K562 (cell line): ENCODE measurements around the gene EFHD2. TPM values are rescaled to one million over a fixed set of nuclear protein-coding genes. Genes with fewer than 3 reads are reported as not detected.
A peak's percentile ranks its signal among the peaks of the same experiment; 100 is the strongest.

Source experiments
- ETV6 ChIP-seq, 3 experiments: fragments of 150-350 bp in 1 of 3; sonication (generic) in 1 of 3; formaldehyde crosslinking in 1 of 3; IDR thresholded peaks; 2 replicates each; pipeline versions ENCODE4 v1.6.1 to v1.8.0; 2014 to 2022; ENCODE audit warnings: borderline replicate concordance in 2 of 3, low read depth in 2 of 3, antibody characterized with exemption in 1 of 3, low read length in 1 of 3, mild to moderate bottlenecking in 1 of 3, missing genetic modification reagents in 1 of 3
- GATAD2A ChIP-seq: fragments of 450-650 bp; IDR thresholded peaks from 2 replicates; pipeline ENCODE4 v1.6.1; 2017
- KLF10 ChIP-seq: fragments of 250-450 bp; sonication (Bioruptor Pico); IDR thresholded peaks from 2 replicates; pipeline ENCODE4 v1.6.1; 2021; ENCODE audit warnings: matching md5 sums
- RBBP5 ChIP-seq: fragments of 200-600 bp; sonication (generic); IDR thresholded peaks from 2 replicates; pipeline ENCODE4 v1.6.1; 2012; ENCODE audit warnings: borderline replicate concordance, mild to moderate bottlenecking, low read length, control low read depth, inconsistent platforms; ENCODE audit not compliant: insufficient read depth, poor library complexity, severe bottlenecking
- SLC30A9 ChIP-seq: fragments of 250-450 bp; sonication (Bioruptor Pico); IDR thresholded peaks from 2 replicates; pipeline ENCODE4 v1.8.0; 2022; ENCODE audit warnings: mild to moderate bottlenecking, moderate library complexity
- ZNF57 ChIP-seq: fragments of 450-650 bp; formaldehyde crosslinking; IDR thresholded peaks from 2 replicates; pipeline ENCODE4 v1.4.0; 2020; ENCODE audit warnings: mild to moderate bottlenecking, moderate library complexity
- ZNF778 ChIP-seq: fragments of 450-650 bp; formaldehyde crosslinking; IDR thresholded peaks from 2 replicates; pipeline ENCODE4 v1.4.0; 2020; ENCODE audit warnings: mild to moderate bottlenecking, moderate library complexity
- polyA plus RNA-seq, 8 experiments: library from polyadenylated mRNA; depleted of rRNA in 4 of 8; stranded (reverse) in 5 of 8; unstranded in 3 of 8; fragments of >200 nt; fragmentation: Nextera tagmentation in 2 of 8; fragmentation: Illumina TruSeq in 1 of 8; extraction: Ambion mirVana in 2 of 8; extraction: Trizol in 1 of 8; gene quantifications; 2 replicates each; pipeline versions ENCODE4 v1.2.1 to v1.2.3, GENCODE V29; 2011 to 2014; ENCODE audit warnings: inconsistent platforms in 1 of 8, missing spikeins in 1 of 8
- total RNA-seq, 7 experiments: library from RNA; depleted of rRNA in 6 of 7; stranded (reverse); fragments of >200 nt in 6 of 7; fragmentation: Illumina TruSeq in 2 of 7; extraction: Trizol in 2 of 7; gene quantifications; 2 replicates each; pipeline versions ENCODE4 v1.2.1 to v1.2.3, GENCODE V29; 2011 to 2021; ENCODE audit warnings: low replicate concordance in 1 of 7
- TF ChIP-seq, protein P1 (sequence below), 2 experiments: fragments of 450-650 bp; formaldehyde crosslinking in 1 of 2; IDR thresholded peaks; 2 replicates each; pipeline versions ENCODE4 v1.4.0 to v1.6.1; 2014 to 2020; ENCODE audit warnings: mild to moderate bottlenecking in 2 of 2, borderline replicate concordance in 1 of 2, low read depth in 1 of 2
- TF ChIP-seq, protein P2 (sequence below): fragments of 200-800 bp; sonication (Bioruptor generic); IDR thresholded peaks from 2 replicates; pipeline ENCODE4 v1.6.1; 2016; ENCODE audit warnings: missing genetic modification characterization, missing compliant biosample characterization

Gene EFHD2
- total and polyA plus RNA-seq, 9 of the 15 experiments (the other 6 are each of a cell fraction or from before 2014, with no cell fraction given), result 1.7 to 73.5 (median 25.2) TPM

DNA sequence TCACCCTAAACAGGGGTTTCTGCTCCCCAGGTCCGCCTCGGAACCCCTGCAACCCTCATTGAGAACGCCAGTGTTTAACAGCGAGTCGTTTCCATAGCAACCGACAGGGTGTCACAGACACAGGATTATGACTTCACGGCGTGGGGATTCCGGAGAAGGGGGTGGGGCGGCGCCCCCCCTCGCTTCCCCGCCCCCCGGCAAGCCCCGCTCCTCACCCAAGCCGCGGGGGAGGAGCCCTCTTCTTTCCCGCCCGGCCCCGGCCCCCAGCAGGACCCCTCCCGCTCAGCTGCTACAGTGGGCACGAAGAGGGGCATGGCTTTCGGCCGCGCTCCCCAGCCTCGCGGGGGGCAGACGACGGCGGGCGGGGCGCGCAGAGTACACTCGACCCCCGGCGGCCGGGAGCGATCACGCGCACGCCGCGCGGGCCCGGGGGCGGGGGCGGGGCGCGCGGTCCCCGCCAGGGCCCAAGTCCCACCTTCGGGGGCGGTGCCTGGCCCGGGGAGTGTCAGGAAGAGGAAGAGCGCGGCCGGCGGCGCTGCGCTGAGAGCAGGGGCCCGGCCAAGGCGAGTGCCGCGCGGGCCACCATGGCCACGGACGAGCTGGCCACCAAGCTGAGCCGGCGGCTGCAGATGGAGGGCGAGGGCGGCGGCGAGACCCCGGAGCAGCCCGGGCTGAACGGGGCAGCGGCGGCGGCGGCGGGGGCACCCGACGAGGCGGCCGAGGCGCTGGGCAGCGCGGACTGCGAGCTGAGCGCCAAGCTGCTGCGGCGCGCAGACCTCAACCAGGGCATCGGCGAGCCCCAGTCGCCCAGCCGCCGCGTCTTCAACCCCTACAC lies at the start of gene EFHD2 (continued):
- TF ChIP-seq, protein P1, sequence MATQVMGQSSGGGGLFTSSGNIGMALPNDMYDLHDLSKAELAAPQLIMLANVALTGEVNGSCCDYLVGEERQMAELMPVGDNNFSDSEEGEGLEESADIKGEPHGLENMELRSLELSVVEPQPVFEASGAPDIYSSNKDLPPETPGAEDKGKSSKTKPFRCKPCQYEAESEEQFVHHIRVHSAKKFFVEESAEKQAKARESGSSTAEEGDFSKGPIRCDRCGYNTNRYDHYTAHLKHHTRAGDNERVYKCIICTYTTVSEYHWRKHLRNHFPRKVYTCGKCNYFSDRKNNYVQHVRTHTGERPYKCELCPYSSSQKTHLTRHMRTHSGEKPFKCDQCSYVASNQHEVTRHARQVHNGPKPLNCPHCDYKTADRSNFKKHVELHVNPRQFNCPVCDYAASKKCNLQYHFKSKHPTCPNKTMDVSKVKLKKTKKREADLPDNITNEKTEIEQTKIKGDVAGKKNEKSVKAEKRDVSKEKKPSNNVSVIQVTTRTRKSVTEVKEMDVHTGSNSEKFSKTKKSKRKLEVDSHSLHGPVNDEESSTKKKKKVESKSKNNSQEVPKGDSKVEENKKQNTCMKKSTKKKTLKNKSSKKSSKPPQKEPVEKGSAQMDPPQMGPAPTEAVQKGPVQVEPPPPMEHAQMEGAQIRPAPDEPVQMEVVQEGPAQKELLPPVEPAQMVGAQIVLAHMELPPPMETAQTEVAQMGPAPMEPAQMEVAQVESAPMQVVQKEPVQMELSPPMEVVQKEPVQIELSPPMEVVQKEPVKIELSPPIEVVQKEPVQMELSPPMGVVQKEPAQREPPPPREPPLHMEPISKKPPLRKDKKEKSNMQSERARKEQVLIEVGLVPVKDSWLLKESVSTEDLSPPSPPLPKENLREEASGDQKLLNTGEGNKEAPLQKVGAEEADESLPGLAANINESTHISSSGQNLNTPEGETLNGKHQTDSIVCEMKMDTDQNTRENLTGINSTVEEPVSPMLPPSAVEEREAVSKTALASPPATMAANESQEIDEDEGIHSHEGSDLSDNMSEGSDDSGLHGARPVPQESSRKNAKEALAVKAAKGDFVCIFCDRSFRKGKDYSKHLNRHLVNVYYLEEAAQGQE (IDR thresholded peaks at IDR 0.05; ENCODE audit: borderline replicate concordance), result no peak
- TF ChIP-seq, protein P1 (CRISPR knock-in tag; IDR thresholded peaks at IDR 0.05; ENCODE audit: low read depth), result 0 out of 2 replicates have a peak, but pooled peaks have one; percentile 26
- TF ChIP-seq RBBP5 (peak; percentile 49), ETV6 (IDR thresholded peaks at IDR 0.05; ENCODE audit: borderline replicate concordance in 1 of 2, low read depth in 2 of 2, low read length in 1 of 2) (no peak), ETV6 (CRISPR knock-in tag; IDR thresholded peaks at IDR 0.05; ENCODE audit: borderline replicate concordance) (0 out of 2 replicates have a peak, but pooled peaks have one; percentile 18), GATAD2A (no peak), SLC30A9 (CRISPR knock-in tag) (no peak), ZNF57 (no peak), KLF10 (CRISPR knock-in tag) (no peak), ZNF778 (CRISPR knock-in tag) (no peak)
- TF ChIP-seq, protein P2, sequence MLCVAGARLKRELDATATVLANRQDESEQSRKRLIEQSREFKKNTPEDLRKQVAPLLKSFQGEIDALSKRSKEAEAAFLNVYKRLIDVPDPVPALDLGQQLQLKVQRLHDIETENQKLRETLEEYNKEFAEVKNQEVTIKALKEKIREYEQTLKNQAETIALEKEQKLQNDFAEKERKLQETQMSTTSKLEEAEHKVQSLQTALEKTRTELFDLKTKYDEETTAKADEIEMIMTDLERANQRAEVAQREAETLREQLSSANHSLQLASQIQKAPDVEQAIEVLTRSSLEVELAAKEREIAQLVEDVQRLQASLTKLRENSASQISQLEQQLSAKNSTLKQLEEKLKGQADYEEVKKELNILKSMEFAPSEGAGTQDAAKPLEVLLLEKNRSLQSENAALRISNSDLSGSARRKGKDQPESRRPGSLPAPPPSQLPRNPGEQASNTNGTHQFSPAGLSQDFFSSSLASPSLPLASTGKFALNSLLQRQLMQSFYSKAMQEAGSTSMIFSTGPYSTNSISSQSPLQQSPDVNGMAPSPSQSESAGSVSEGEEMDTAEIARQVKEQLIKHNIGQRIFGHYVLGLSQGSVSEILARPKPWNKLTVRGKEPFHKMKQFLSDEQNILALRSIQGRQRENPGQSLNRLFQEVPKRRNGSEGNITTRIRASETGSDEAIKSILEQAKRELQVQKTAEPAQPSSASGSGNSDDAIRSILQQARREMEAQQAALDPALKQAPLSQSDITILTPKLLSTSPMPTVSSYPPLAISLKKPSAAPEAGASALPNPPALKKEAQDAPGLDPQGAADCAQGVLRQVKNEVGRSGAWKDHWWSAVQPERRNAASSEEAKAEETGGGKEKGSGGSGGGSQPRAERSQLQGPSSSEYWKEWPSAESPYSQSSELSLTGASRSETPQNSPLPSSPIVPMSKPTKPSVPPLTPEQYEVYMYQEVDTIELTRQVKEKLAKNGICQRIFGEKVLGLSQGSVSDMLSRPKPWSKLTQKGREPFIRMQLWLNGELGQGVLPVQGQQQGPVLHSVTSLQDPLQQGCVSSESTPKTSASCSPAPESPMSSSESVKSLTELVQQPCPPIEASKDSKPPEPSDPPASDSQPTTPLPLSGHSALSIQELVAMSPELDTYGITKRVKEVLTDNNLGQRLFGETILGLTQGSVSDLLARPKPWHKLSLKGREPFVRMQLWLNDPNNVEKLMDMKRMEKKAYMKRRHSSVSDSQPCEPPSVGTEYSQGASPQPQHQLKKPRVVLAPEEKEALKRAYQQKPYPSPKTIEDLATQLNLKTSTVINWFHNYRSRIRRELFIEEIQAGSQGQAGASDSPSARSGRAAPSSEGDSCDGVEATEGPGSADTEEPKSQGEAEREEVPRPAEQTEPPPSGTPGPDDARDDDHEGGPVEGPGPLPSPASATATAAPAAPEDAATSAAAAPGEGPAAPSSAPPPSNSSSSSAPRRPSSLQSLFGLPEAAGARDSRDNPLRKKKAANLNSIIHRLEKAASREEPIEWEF (CRISPR knock-in tag), result no peak
